Neutrophil (primary cell): ENCODE data around the gene BABAM2.

Experiments
- H3K27ac ChIP-seq: fragments of 200-600 bp; sonication (generic); 2 replicates; pipeline ENCODE4 v1.5.1; 2016; ENCODE audit warnings: mild to moderate bottlenecking, moderate library complexity
- H3K27me3 ChIP-seq: fragments of 200-600 bp; sonication (generic); 2 replicates; pipeline ENCODE4 v1.6.0; 2016; ENCODE audit warnings: mild to moderate bottlenecking
- H3K36me3 ChIP-seq: fragments of 200-600 bp; sonication (generic); 2 replicates; pipeline ENCODE4 v1.5.1; 2017
- H3K4me1 ChIP-seq, 2 experiments: fragments of 200-600 bp in 1 of 2; sonication (generic) in 1 of 2; 1 replicate in 1 of 2; 2 replicates in 1 of 2; pipeline versions ENCODE4 v1.5.1 to v1.6.1; 2013 to 2016; ENCODE audit warnings: low read depth in 1 of 2, low read length in 1 of 2, mild to moderate bottlenecking in 1 of 2, moderate library complexity in 1 of 2; ENCODE audit not compliant: control insufficient read depth in 1 of 2, insufficient read depth in 1 of 2
- H3K4me3 ChIP-seq, 2 experiments: fragments of 200-600 bp in 1 of 2; sonication (generic) in 1 of 2; 1 replicate in 1 of 2; 2 replicates in 1 of 2; pipeline ENCODE4 v1.5.1; 2013 to 2016; ENCODE audit warnings: low read depth in 1 of 2, low read length in 1 of 2, mild to moderate bottlenecking in 1 of 2, moderate library complexity in 1 of 2
- H3K9me3 ChIP-seq: fragments of 200-600 bp; sonication (generic); 2 replicates; pipeline ENCODE4 v1.5.1; 2016
- CTCF ChIP-seq: fragments of 200-600 bp; sonication (generic); IDR thresholded peaks from 2 replicates; pipeline ENCODE4 v1.5.1; 2016; ENCODE audit warnings: antibody characterized with exemption

BABAM2 gene

GRCh38 chr2:28164280-28164801 is 273.8 kb downstream of the BABAM2 start:
- Histone ChIP-seq H3K4me1 (no peaks in the 10 kb centered on the region), H3K36me3 (no peaks in the 10 kb centered on the region), H3K4me3 (no peak overlapping the region), H3K27me3 (no peaks in the 10 kb centered on the region), H3K9me3 (no peaks in the 10 kb centered on the region), H3K27ac (no peak overlapping the region)
- no peak for TF ChIP-seq CTCF

- H3K4me3 ChIP-seq = no peak overlapping the region
- H3K4me1 ChIP-seq = no peaks in the 10 kb centered on the region
- TF ChIP-seq CTCF = no peak
- H3K9me3 ChIP-seq = no peaks in the 10 kb centered on the region
- H3K27me3 ChIP-seq = no peaks in the 10 kb centered on the region
- no peak overlapping the region for H3K27ac ChIP-seq
- no peaks in the 10 kb centered on the region for H3K36me3 ChIP-seq
Measured at GRCh38 chr2:28165087-28165635, 274.6 kb downstream of the BABAM2 start.

DNA sequence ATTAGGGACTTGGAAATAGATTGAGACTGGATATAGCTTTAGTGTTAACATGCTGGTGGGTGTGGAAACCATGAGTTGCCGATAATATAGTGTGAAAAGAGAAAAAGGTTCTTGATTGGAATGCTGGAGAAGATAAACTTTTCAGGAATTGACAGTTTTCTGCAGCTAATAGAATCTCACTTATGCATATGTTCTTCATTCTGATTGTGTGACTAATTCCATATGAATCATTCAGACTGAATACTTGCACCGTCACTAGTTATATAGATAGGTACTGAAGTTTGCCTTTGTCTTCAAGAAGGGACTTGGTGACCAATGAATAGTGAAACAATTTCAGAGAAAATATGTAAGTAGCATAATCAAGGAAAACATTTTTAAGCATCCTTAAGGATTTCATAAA is 276.4 kb downstream of the BABAM2 start:
- no peak for TF ChIP-seq CTCF
- Histone ChIP-seq H3K27ac (no peak overlapping the region), H3K27me3 (no peaks in the 10 kb centered on the region), H3K9me3 (no peaks in the 10 kb centered on the region), H3K4me3 (no peak overlapping the region), H3K36me3 (no peaks in the 10 kb centered on the region), H3K4me1 (no peaks in the 10 kb centered on the region)

DNA sequence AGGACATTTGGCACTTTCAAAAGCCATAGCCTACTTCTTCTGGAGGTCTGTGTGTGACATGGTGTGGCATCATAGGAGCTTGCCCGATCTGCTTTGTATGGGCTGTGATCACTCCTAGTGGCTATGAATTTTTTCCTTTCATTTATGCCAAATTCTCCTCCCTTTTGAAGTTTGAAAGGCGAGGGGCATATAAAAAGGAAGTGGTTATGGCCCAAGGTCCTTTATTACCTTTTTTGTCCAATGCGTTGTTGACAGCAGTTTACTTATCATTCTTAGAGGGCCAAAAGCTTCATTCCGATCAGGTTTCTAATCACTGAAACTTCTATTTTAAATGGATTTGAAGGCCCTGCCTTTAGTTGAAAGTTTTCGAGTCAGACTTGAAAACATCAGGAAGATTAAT is 277.8 kb downstream of the BABAM2 start:
- Histone ChIP-seq H3K4me1 (no peaks in the 10 kb centered on the region), H3K4me3 (no peak overlapping the region), H3K27ac (no peak overlapping the region), H3K36me3 (no peaks in the 10 kb centered on the region), H3K27me3 (no peaks in the 10 kb centered on the region), H3K9me3 (no peaks in the 10 kb centered on the region)
- TF ChIP-seq CTCF = no peak

GRCh38 chr2:28169492-28169891 is 279.0 kb downstream of the BABAM2 start:
- Histone ChIP-seq H3K9me3 (no peaks in the 10 kb centered on the region), H3K27me3 (no peaks in the 10 kb centered on the region), H3K36me3 (no peaks in the 10 kb centered on the region), H3K4me3 (no peak overlapping the region), H3K27ac (no peak overlapping the region), H3K4me1 (no peaks in the 10 kb centered on the region)
- no peak for TF ChIP-seq CTCF
